ENCODE results near the gene NOSTRIN. TPM values are rescaled to one million over a fixed set of nuclear protein-coding genes. Genes with fewer than 3 reads are reported as not detected.
"Not testable (repeated sequence)": the region's sequence is repeated elsewhere in the genome, so short reads cannot be mapped to it uniquely, and the experiment has no call there.

Gene NOSTRIN
- total and polyA plus RNA-seq, 2 experiments from 2014 or later, result 0.92 to 2.9 TPM

DNA sequence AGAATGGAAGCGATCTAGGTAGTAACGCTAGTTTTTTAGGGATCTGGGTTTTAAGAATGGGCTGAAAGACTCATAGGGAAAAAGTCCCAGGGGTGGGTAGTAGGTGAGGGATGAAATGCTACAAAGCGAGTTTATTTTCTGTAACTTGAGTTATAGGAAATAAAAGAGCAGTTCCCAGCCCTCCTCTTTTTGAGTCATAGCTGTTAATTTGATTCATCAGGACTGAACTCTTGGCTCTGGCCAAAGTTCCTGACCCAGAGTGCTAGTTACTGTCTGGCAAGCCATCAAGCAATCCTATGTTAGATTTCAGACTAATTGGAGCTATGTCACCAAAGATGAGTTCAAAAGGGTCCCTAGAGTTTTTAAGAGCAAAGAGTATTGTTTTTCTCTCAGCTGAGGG, 17.4 kb upstream of the NOSTRIN start:
- no peaks in the 10 kb centered on the region for H3K27me3 ChIP-seq
- no peaks in the 10 kb centered on the region for H3K9me3 ChIP-seq (ENCODE audit: low read depth)
- no peaks in the 10 kb centered on the region for H3K4me1 ChIP-seq (ENCODE audit: low read depth)
- no peaks in the 10 kb centered on the region for H3K36me3 ChIP-seq
- H3K4me3 ChIP-seq, result no peak overlapping the region
- no peak overlapping the region for H3K27ac ChIP-seq
- TF ChIP-seq, protein P1, sequence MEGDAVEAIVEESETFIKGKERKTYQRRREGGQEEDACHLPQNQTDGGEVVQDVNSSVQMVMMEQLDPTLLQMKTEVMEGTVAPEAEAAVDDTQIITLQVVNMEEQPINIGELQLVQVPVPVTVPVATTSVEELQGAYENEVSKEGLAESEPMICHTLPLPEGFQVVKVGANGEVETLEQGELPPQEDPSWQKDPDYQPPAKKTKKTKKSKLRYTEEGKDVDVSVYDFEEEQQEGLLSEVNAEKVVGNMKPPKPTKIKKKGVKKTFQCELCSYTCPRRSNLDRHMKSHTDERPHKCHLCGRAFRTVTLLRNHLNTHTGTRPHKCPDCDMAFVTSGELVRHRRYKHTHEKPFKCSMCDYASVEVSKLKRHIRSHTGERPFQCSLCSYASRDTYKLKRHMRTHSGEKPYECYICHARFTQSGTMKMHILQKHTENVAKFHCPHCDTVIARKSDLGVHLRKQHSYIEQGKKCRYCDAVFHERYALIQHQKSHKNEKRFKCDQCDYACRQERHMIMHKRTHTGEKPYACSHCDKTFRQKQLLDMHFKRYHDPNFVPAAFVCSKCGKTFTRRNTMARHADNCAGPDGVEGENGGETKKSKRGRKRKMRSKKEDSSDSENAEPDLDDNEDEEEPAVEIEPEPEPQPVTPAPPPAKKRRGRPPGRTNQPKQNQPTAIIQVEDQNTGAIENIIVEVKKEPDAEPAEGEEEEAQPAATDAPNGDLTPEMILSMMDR (IDR thresholded peaks at IDR 0.05; ENCODE audit: low read depth, low read length), result no peak
- DNase-seq (ENCODE audit: low read depth in 1 of 2, low spot score in 1 of 2), result no peak

DNA sequence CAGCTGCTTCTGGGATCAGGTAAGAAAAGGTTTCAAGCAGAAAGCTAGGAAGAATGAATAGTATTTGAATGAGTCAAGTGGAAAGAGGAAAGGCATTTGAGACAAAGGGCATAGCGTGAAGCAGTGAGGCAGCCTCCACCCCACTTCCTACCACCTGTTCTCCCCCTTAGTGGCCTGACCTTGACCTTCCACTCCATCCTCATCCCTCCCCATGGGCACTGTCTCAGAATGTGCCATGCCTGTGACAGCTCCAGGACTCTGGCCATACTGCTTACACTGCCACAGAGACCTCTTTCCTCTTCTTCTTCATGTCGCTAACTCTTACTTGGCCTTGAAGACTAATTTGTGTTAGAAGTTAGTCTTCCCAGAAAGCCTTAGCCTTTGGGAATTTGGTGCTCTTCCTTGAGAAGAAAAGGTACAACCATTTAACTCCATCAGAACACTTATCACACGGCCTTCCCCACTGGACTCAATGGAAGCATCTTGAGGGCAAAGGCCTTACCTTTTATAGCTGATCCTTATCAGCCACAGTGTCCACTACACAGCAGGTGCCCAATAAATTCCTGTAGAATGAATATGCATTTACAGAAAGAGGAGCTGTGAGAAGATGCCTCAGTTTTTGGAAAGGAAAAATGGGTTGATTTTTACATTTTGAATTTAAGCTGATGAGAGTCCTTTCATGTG, 15.2 kb upstream of the NOSTRIN start:
- TF ChIP-seq, protein P1 (IDR thresholded peaks at IDR 0.05; ENCODE audit: low read depth, low read length), result no peak
- Histone ChIP-seq H3K4me3 (no peak overlapping the region), H3K4me1 (ENCODE audit: low read depth) (no peaks in the 10 kb centered on the region), H3K9me3 (ENCODE audit: low read depth) (no peaks in the 10 kb centered on the region), H3K27me3 (no peaks in the 10 kb centered on the region), H3K36me3 (no peaks in the 10 kb centered on the region), H3K27ac (no peak overlapping the region)
- no peak for DNase-seq (ENCODE audit: low read depth in 1 of 2, low spot score in 1 of 2)

DNA sequence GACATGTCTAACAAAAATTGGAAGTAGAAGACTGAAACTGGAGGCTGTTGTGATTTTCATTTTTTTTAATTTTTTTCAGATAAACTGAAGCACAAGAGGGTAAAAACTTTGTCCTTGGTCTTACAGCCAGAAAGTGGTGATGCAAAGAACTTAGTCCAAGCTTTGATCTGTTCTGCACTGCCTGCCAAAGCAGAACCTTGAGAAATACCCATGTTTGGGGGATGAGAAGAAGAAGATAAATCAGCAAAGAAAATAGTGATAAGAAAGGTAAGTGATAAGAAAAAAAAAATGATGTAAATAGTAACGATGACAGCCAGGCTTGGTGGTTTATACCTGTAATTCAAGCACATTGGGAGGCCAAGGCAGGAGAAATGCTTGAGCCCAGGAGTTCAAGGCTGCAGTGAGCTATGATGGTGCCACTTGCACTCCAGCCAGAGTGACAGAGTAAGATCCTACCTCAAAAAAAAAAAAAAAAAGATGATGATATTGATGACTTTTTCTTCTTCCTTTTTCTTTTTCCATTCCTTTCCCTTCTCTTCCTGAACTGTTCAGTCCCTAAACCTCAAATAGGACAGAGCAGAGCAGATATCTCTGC, 14.6 kb upstream of the NOSTRIN start:
- Histone ChIP-seq H3K36me3 (no peaks in the 10 kb centered on the region), H3K4me1 (ENCODE audit: low read depth) (no peaks in the 10 kb centered on the region), H3K9me3 (ENCODE audit: low read depth) (no peaks in the 10 kb centered on the region), H3K4me3 (no peak overlapping the region), H3K27ac (no peak overlapping the region), H3K27me3 (no peaks in the 10 kb centered on the region)
- DNase-seq (ENCODE audit: low read depth in 1 of 2, low spot score in 1 of 2), result no peak
- TF ChIP-seq, protein P1 (IDR thresholded peaks at IDR 0.05; ENCODE audit: low read depth, low read length), result no peak

DNA sequence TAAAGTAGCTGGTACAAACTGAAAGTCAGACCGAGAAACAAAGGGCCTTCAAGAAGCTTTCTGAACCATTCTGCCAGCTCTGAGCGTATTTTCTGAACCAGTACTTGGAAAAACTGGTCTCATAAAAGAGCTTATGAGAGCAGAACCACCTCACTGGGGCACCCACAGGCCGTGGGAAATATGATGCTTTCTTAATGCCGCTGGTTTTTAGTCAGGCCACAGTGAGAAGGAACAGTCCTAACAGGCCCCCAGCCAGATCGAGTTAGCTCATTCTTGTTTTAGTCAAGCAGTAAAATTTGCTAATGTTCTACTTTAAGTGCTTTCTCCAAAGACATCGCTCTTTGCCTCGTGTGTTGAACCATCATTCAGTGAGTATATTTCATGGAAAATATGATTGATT, 12.7 kb upstream of the NOSTRIN start:
- no peaks in the 10 kb centered on the region for H3K36me3 ChIP-seq
- H3K27me3 ChIP-seq, result no peaks in the 10 kb centered on the region
- H3K9me3 ChIP-seq (ENCODE audit: low read depth), result no peaks in the 10 kb centered on the region
- no peak overlapping the region for H3K27ac ChIP-seq
- DNase-seq (ENCODE audit: low read depth in 1 of 2, low spot score in 1 of 2), result no peak
- TF ChIP-seq, protein P1 (IDR thresholded peaks at IDR 0.05; ENCODE audit: low read depth, low read length), result no peak
- H3K4me3 ChIP-seq, result no peak overlapping the region
- H3K4me1 ChIP-seq (ENCODE audit: low read depth), result no peaks in the 10 kb centered on the region

DNA sequence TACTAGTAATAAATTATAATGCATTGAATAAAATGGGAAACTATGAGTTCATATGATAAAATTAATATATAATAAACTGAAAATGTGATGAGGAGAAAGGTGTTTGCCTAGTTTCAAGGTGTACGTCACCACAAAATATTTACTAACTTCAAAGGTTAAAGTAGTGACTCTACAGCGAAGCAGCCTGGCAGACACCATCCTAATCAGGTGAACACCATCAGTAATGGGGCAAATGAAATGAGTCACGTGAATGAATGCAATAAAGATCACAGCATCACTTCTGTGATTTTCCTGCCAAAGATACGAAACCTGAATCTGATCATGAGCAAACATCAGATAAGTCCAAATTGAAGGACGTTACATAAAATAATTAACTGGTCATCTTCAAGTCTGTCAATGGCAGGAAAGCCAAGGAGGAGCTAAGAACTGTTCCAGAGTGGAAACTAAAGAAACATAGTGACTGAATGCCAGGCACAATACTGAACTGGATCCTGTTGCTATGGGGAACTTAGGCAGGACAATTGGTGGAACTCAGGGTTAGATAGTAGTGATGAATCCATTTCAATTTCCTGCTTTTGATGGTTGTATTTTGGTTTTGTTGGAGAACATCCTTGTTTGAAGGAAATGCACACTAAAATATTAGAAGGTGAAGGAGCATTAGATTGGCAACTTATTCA, 12.1 kb upstream of the NOSTRIN start:
- Histone ChIP-seq H3K36me3 (no peaks in the 10 kb centered on the region), H3K4me1 (ENCODE audit: low read depth) (no peaks in the 10 kb centered on the region), H3K4me3 (no peak overlapping the region), H3K9me3 (ENCODE audit: low read depth) (no peaks in the 10 kb centered on the region), H3K27me3 (no peaks in the 10 kb centered on the region), H3K27ac (no peak overlapping the region)
- TF ChIP-seq, protein P1 (IDR thresholded peaks at IDR 0.05; ENCODE audit: low read depth, low read length), result no peak
- DNase-seq (ENCODE audit: low read depth in 1 of 2, low spot score in 1 of 2), result no peak

DNA sequence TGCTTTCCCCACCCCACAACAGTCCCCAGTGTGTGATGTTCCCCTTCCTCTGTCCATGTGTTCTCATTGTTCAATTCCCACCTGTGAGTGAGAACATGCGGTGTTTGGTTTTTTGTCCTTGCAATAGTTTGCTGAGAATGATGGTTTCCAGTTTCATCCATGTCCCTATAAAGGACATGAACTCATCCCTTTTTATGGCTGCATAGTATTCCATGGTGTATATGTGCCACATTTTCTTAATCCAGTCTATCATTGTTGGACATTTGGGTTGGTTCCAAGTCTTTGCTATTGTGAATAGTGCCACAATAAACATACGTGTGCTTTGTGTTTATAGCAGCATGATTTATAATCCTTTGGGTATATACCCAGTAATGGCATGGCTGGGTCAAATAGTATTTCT, 11.3 kb upstream of the NOSTRIN start:
- not testable (repeated sequence) for H3K9me3 ChIP-seq (ENCODE audit: low read depth); H3K36me3 ChIP-seq; H3K27ac ChIP-seq; H3K27me3 ChIP-seq; H3K4me3 ChIP-seq; DNase-seq (ENCODE audit: low read depth in 1 of 2, low spot score in 1 of 2); H3K4me1 ChIP-seq (ENCODE audit: low read depth)

All from cardiac muscle cell (in vitro differentiated cells and primary cell).